ENCODE measurements around the gene CNTNAP4. TPM values are rescaled to one million over a fixed set of nuclear protein-coding genes. Genes with fewer than 3 reads are reported as not detected.

The CNTNAP4 gene
- 0.10 TPM for total RNA-seq

GRCh38 chr16:76276745-76277438 is at the start of gene CNTNAP4:
Gene CNTNAP4, plus strand, starts transcription at chr16:76277401. Its CDS starts 262 bp downstream, at chr16:76277663.
- H3K4me1 ChIP-seq (ENCODE audit: insufficient read depth, low read length), result no peaks in the 10 kb centered on the region
- H3K4me3 ChIP-seq (ENCODE audit: low read length), result no peak within 1 kb of the TSS
- H3K27me3 ChIP-seq (ENCODE audit: insufficient read depth, low read length), result no peaks in the 10 kb centered on the region
- peaks cover 6% of the 10 kb centered on the region for H3K9me3 ChIP-seq (ENCODE audit: low read depth, low read length)

DNA sequence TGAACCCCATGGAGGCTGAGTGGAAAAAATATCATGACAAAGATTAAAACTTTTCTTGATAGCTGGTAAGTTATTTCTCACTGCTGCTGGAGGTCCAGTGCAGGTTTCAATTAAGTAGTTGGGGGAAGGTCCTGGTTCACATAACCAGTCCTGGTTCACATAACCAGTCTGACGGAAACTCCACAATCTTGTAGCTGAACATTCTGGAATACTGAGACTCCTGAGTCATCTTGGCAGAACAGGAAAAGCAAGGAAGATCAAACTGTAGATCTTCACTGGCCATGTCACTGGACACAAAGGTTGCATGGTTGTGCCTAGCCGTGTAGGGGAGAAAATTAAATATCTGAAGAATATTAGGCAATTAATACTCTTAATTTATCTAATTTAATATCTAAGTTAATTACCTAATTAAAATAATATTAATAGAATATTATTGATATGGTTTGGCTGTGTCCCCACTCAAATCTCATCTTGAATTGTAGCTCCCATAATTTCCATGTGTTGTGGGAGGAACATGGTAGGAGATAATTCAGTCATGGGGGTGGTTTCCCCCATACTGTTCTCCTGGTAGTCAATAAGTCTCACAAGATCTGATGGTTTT is 48.6 kb upstream of the CNTNAP4 start:
- Histone ChIP-seq H3K9me3 (ENCODE audit: low read depth, low read length) (no peaks in the 10 kb centered on the region), H3K4me1 (ENCODE audit: insufficient read depth, low read length) (no peaks in the 10 kb centered on the region), H3K27me3 (ENCODE audit: insufficient read depth, low read length) (no peaks in the 10 kb centered on the region), H3K4me3 (ENCODE audit: low read length) (no peak overlapping the region)

- H3K9me3 ChIP-seq (ENCODE audit: low read depth, low read length), result no peaks in the 10 kb centered on the region
- H3K4me3 ChIP-seq (ENCODE audit: low read length), result no peak overlapping the region
- no peaks in the 10 kb centered on the region for H3K27me3 ChIP-seq (ENCODE audit: insufficient read depth, low read length)
- H3K4me1 ChIP-seq (ENCODE audit: insufficient read depth, low read length), result no peaks in the 10 kb centered on the region
Observed at GRCh38 chr16:76232704-76233103, 44.5 kb upstream of the CNTNAP4 start.

DNA sequence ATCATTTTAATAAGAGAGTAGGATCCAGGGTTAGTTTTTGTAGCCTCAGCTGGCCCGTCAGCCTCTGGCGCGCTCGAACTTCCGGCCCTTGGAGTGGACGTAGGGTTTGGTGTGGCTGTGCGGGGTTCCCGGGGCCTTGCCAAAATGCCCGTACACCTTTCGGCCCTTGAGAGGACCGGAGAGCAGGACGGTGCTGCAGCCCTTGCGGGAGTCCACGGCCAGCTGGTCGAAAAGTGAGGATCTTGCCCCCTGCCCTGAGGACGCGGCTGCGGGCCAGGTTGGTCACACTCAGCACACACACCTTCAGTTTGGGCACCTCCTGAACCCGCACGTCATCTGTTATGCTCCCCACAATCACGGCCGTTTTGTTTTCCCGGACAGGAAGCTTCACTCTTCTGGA is 42.2 kb upstream of the CNTNAP4 start:
- Histone ChIP-seq H3K4me1 (ENCODE audit: insufficient read depth, low read length) (no peaks in the 10 kb centered on the region), H3K4me3 (ENCODE audit: low read length) (no peak overlapping the region), H3K9me3 (ENCODE audit: low read depth, low read length) (no peaks in the 10 kb centered on the region), H3K27me3 (ENCODE audit: insufficient read depth, low read length) (no peaks in the 10 kb centered on the region)

- Histone ChIP-seq H3K9me3 (ENCODE audit: low read depth, low read length) (no peaks in the 10 kb centered on the region), H3K27me3 (ENCODE audit: insufficient read depth, low read length) (no peaks in the 10 kb centered on the region), H3K4me3 (ENCODE audit: low read length) (no peak overlapping the region), H3K4me1 (ENCODE audit: insufficient read depth, low read length) (no peaks in the 10 kb centered on the region)
Observed at GRCh38 chr16:76235426-76235825, 41.8 kb upstream of the CNTNAP4 start.

DNA sequence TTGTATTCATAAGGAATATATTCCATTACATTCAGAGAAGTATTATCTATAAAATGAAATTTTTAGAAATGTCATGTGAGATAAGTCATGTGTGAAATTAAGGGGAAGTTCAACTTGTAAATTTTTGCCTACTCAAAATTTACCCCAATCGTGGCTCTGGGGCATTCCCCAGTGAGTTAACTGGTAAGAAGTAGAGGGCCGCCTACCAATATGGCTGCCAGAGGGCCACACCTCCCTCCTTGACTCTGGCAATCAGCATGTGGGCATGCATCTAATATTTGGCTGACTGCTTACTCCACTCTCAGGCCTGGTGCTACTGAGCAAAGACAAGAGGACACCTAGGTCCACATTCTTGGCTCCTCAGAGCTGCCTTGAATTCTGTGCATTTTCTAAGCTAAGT is 39.7 kb upstream of the CNTNAP4 start:
- Histone ChIP-seq H3K9me3 (ENCODE audit: low read depth, low read length) (no peaks in the 10 kb centered on the region), H3K4me1 (ENCODE audit: insufficient read depth, low read length) (no peaks in the 10 kb centered on the region), H3K4me3 (ENCODE audit: low read length) (no peak overlapping the region), H3K27me3 (ENCODE audit: insufficient read depth, low read length) (no peaks in the 10 kb centered on the region)

DNA sequence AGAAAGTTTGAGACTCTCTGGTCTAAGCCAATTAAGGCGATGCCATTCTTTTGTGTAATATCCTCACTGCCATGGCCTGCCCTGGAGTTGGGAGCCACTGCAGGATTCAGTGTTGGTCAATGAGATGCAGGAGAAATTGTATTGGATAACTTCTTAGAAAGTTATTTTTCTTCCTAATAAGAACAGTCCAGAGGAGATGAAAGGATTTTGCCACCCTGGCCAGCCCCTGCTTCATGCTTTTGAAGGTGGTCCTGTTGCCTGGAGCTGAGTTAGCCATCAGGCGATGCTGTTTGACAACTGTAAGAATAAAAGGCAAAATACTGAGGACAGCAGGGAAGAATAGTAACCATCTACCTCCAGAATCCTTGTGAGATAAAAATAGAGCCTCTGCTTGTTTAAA is 35.4 kb upstream of the CNTNAP4 start:
- H3K27me3 ChIP-seq (ENCODE audit: insufficient read depth, low read length), result no peaks in the 10 kb centered on the region
- H3K4me3 ChIP-seq (ENCODE audit: low read length), result no peak overlapping the region
- no peaks in the 10 kb centered on the region for H3K4me1 ChIP-seq (ENCODE audit: insufficient read depth, low read length)
- H3K9me3 ChIP-seq (ENCODE audit: low read depth, low read length), result no peaks in the 10 kb centered on the region

DNA sequence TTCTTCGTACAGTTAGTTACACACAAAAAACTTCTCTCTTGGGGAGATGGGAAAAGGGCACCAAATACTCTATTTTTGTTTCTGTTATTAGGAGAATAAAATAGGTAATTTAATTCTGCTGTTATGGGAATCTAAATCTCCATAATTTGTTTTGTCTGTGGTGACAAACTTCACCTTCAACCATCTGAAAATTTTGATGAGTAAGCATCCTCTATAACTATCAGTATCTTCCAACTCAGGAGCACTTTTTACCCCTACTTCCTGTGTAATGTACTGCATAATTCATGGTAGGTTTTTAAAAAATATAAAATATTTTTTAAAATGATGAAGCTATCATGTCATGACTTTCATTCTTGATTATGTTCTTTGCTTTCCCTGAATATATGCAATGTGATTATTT is 33.6 kb upstream of the CNTNAP4 start:
- no peaks in the 10 kb centered on the region for H3K27me3 ChIP-seq (ENCODE audit: insufficient read depth, low read length)
- no peak overlapping the region for H3K4me3 ChIP-seq (ENCODE audit: low read length)
- H3K9me3 ChIP-seq (ENCODE audit: low read depth, low read length), result no peaks in the 10 kb centered on the region

DNA sequence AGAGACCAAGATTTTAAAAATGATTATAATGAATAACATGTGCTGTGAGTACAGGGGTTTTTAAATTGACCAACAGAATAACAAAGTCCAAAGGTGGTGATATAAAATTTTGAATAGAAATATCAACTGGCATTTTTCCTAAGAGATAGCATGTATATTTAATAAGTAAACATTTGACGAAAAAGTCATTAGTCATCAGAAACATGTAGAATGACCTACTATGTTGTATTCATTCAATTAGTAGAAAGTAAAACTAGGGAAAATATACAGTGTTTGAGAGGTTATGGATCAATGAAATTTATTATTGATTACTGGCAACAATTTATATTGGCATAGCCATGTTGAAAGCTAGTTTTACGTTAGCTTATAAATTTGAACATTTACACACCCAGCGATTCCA is 30.6 kb upstream of the CNTNAP4 start:
- Histone ChIP-seq H3K9me3 (ENCODE audit: low read depth, low read length) (no peaks in the 10 kb centered on the region), H3K4me1 (ENCODE audit: insufficient read depth, low read length) (no peaks in the 10 kb centered on the region), H3K27me3 (ENCODE audit: insufficient read depth, low read length) (no peaks in the 10 kb centered on the region), H3K4me3 (ENCODE audit: low read length) (no peak overlapping the region)

More for the DNA sequence above, 33.6 kb upstream of the CNTNAP4 start:
- H3K4me1 ChIP-seq (ENCODE audit: insufficient read depth, low read length), result no peaks in the 10 kb centered on the region

GRCh38 chr16:76265434-76266045 is 11.7 kb upstream of the CNTNAP4 start:
- Histone ChIP-seq H3K4me3 (ENCODE audit: low read length) (no peak overlapping the region), H3K27me3 (ENCODE audit: insufficient read depth, low read length) (no peaks in the 10 kb centered on the region), H3K9me3 (ENCODE audit: low read depth, low read length) (peaks cover 11% of the 10 kb centered on the region), H3K4me1 (ENCODE audit: insufficient read depth, low read length) (no peaks in the 10 kb centered on the region)

DNA sequence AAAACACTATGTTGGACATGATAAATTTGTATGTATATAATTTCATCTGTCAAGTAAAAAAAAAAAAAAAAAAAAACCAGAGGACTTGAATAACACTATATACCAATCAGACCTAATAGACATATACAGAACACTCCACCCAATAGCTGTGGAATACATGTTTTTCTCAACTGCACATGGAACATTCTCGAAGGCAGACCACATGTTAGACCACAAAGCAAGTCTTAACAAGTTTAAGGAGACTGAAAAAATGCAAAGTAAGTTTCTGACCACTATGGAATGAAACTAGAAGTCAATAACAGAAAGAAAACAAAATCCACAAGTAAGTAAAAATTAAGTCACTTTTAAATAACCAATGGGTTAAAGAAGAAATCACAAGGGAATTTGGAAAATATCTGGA is 8.4 kb upstream of the CNTNAP4 start:
- Histone ChIP-seq H3K4me1 (ENCODE audit: insufficient read depth, low read length) (no peaks in the 10 kb centered on the region), H3K4me3 (ENCODE audit: low read length) (no peak overlapping the region), H3K9me3 (ENCODE audit: low read depth, low read length) (peaks cover 21% of the 10 kb centered on the region), H3K27me3 (ENCODE audit: insufficient read depth, low read length) (no peaks in the 10 kb centered on the region)

GRCh38 chr16:76277460-76278030 is 344 bp downstream of the CNTNAP4 start:
- Histone ChIP-seq H3K27me3 (ENCODE audit: insufficient read depth, low read length) (no peaks in the 10 kb centered on the region), H3K4me1 (ENCODE audit: insufficient read depth, low read length) (no peaks in the 10 kb centered on the region), H3K4me3 (ENCODE audit: low read length) (no peak overlapping the region), H3K9me3 (ENCODE audit: low read depth, low read length) (no peaks in the 10 kb centered on the region)

- Histone ChIP-seq H3K4me3 (ENCODE audit: low read length) (no peak overlapping the region), H3K4me1 (ENCODE audit: insufficient read depth, low read length) (no peaks in the 10 kb centered on the region), H3K9me3 (ENCODE audit: low read depth, low read length) (no peaks in the 10 kb centered on the region), H3K27me3 (ENCODE audit: insufficient read depth, low read length) (no peaks in the 10 kb centered on the region)
Observed at GRCh38 chr16:76278086-76278485, 885 bp downstream of the CNTNAP4 start.

DNA sequence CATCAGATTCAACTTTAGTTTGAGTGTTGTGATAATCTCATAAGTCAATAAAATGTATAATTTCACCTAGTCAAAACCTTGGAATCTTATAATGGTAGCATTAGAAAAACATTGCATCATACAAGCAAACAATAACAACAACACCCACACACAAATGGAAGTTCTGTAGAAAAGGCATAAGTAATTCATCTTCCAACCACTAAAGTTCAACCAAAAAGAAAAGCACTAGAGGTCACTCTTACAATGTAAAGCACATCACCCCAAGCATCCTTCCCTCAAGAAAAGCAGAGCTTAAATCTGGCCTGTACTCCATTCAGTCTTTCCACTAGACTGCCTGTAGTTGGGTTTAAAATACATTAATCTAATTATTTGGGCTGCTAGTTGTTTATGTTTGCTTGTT is 1.8 kb downstream of the CNTNAP4 start:
- Histone ChIP-seq H3K9me3 (ENCODE audit: low read depth, low read length) (no peaks in the 10 kb centered on the region), H3K4me3 (ENCODE audit: low read length) (no peak overlapping the region), H3K27me3 (ENCODE audit: insufficient read depth, low read length) (no peaks in the 10 kb centered on the region), H3K4me1 (ENCODE audit: insufficient read depth, low read length) (no peaks in the 10 kb centered on the region)

DNA sequence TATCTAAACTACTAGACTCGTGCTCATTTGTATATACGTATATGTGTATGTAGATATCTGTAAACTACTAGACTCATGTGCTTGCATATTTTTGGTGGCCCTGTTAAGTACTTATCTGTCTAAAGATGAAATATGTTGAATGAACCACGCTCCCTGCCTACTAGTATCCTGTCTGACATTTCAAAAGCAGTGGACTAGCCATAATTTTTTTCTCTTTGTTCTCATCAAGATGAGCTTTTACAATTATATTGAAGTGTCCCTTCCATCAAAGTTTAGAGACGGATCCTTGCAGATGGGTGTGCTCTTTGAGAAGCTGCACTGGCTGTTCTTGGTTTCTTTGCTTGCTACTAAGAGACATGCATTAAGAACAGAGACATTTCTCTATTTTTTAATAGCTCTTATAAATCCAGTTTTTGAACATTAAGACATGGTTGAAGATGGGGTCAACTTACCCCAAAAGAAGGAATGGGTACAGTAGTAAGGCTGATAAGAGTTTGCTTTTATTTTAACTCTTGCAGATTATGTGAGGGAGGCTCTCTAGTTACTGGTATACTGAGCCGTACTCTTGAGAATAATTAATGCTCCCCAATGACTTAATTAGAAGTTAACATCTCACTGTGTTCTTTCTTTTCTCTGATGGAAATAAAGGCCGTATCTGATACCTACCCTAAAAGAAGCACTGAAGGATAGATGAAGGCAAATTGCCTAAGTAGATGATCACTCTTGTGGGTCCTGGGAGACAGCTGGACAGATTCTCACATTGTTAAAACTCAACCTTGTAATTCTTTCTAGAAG is 3.4 kb downstream of the CNTNAP4 start:
- Histone ChIP-seq H3K4me1 (ENCODE audit: insufficient read depth, low read length) (no peaks in the 10 kb centered on the region), H3K9me3 (ENCODE audit: low read depth, low read length) (no peaks in the 10 kb centered on the region), H3K27me3 (ENCODE audit: insufficient read depth, low read length) (no peaks in the 10 kb centered on the region), H3K4me3 (ENCODE audit: low read length) (no peak overlapping the region)
